ENCODE results near the gene SS18L1.

GRCh38 chr20:62117362-62117646, 26.3 kb upstream of the SS18L1 start:
- TF ChIP-seq CTCF (IDR thresholded peaks at IDR 0.05) = no peak
- TF ChIP-seq POLR2A (IDR thresholded peaks at IDR 0.05) = no peak

Measured in testis (tissue), 2 donors.